GM18867 (cell line): Measurements from ENCODE around the gene RHEX.
"Not testable (repeated sequence)": the region's sequence is repeated elsewhere in the genome, so short reads cannot be mapped to it uniquely, and the experiment has no call there.

Experiments
- ATAC-seq: cut with Tn5 transposase; IDR thresholded peaks from one replicate; pipeline ENCODE4 v1.9.1; 2021; ENCODE audit warnings: mild to moderate bottlenecking, moderate library complexity; ENCODE audit not compliant: unreplicated experiment

RHEX gene

DNA sequence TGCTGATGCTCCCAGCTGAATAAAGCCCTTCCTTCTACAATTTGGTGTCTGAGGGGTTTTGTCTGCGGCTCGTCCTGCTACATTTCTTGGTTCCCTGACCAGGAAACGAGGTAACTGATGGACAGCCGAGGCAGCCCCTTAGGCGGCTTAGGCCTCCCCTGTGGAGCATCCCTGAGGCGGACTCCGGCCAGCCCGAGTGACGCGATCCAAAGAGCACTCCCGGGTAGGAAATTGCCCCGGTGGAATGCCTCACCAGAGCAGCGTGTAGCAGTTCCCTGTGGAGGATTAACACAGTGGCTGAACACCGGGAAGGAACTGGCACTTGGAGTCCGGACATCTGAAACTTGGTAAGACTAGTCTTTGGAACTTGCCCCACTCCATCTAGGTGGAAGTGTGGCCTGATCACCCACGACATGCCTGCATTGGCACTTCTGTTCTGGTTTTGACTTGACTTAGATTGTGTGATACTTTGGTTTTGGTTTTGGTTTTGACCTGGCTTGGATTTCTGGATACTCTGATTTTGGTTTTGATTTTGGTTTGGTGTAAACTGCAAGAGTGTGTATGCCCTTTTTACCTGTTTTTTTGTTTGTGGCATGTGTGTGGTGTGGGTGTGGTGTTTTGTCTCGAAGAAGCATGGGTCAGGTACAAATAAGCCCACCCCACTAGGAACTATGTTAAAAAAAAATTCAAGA, at the start of gene RHEX:
Gene RHEX (plus strand): TSS at position 255 of the 692 bp plus-strand sequence. CDS start 44,656 bp downstream, outside the sequence.
- not testable (repeated sequence) for ATAC-seq

DNA sequence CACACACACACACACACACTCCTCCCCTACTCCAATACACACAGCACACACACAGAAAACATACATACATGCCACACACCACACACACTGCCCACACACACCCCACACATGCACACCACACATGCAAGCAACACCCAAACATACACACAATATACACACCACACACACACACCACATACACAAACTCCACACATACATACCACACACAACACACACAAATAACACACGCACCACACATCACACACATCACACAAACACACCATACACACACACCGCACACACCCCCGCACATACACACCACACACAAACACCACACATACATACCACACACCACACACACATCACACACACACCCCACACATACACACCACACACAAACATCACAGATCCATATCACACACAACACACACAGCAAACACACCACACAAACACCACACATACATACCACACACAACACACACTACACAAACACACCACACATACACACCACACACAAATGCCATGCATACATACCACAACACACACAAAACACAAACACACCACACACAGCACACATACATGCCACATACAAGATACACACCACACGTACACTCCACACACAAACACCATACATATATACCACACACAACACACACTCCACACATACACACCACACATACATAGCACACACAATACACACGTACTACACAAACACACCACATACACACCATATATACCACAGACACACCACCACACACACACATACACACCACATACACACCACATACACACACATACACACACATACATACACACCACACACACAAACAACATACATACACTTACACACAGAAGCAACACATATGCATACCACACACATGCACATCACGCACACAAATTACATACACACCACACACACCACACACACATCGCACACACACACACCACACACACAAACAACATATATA, 48.8 kb upstream of the RHEX start:
- no peak for ATAC-seq

DNA sequence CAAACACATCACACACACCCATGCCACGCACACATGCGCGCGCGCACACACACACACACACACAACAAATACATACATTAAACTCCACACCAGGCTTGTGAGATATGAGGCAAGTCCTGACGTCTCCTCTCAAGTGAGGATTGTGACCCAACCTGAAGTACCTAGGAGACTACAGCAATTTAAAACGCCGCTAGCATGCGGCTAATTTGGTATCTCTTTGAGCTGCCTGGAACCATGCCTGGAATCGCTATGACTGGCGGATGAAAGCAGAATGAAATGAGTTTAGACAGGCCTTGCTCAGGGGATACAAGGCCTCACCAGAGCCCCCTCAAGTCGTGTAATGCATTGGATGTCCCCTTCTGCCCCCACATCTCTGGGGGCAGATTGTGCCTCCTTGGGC, 48.1 kb upstream of the RHEX start:
- no peak for ATAC-seq

GRCh38 chr1:206005234-206005633, 47.7 kb upstream of the RHEX start:
- no peak for ATAC-seq

DNA sequence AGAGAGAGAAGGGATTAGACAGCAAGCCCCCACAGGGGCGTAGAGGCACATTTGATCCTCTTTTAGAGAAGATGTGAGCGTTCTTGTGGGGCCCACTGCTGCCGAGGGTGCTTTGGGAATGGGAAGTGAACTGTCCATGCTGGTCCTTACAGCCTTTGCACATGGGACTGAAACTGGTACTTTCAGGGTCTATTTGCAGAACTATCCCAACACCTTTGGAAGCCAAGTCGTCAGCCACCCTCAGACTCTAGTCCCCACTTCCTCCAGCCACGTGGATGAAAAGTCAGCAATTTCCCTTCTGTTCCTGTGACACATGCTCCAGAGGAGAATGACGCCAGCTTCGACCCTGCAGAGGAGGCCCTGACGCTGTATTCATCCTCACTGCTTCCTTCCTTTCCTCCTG, 47.2 kb upstream of the RHEX start:
- ATAC-seq = no peak

DNA sequence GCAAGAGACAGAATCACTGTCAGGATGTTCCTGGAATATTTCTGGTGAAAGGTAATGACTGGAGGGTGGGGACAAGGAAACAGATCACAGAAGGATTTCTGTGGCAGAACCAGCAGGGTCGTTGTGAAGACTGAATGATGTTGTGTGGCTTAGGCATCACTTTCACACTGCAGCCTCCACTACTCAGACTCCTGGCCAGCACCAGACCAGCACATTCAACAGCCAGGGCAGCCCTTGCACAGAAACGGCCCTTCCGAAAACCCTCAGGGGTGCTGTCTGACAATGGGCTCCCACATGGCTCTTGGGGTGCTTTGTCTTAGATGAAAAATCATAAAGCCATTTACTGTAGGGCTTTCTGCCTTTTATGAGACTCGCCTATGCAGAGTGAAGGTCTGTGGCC, 46.0 kb upstream of the RHEX start:
- ATAC-seq = no peak

DNA sequence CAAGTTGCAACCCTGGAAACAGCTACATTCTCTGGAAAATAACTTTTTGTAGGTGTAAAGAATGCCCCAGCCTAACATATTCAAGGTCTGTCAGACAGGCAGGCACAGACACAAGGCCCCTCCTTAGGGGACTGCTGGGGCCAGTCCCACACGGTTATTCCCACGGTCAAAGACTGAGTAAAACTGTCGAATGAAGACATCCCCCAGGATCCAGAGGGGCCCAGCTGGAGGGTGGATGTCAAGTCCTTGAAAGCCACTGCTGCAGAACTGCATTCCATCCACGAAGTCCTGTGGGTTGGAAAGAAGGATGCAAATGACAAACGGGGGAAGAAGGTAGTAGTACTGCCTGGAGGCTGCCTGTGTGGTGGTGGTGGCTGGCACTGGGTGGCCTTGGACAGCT, 42.9 kb upstream of the RHEX start:
- ATAC-seq = no peak

DNA sequence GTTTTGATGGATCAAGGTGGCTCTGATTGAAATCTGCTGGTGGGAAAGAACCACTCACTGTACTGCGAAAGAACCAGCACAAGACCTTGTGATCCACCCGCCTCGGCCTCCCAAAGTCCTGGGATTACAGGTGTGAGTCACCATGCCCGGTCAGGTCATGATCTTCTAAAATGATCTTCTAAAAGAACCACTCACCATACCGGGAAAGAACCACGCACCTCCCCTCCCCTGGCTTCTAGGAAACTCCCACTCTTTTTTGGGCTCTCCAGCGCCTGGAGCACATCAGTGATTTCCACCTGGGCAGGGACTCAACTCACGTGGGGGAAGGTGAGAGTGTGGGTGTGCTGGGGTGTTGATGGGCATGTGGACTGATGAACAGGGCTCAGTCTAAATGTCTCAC, 41.9 kb upstream of the RHEX start:
- no peak for ATAC-seq

- ATAC-seq = peak; percentile 96
These were observed 40.7 kb upstream of the RHEX start for GRCh38 chr1:206012086-206012859.

DNA sequence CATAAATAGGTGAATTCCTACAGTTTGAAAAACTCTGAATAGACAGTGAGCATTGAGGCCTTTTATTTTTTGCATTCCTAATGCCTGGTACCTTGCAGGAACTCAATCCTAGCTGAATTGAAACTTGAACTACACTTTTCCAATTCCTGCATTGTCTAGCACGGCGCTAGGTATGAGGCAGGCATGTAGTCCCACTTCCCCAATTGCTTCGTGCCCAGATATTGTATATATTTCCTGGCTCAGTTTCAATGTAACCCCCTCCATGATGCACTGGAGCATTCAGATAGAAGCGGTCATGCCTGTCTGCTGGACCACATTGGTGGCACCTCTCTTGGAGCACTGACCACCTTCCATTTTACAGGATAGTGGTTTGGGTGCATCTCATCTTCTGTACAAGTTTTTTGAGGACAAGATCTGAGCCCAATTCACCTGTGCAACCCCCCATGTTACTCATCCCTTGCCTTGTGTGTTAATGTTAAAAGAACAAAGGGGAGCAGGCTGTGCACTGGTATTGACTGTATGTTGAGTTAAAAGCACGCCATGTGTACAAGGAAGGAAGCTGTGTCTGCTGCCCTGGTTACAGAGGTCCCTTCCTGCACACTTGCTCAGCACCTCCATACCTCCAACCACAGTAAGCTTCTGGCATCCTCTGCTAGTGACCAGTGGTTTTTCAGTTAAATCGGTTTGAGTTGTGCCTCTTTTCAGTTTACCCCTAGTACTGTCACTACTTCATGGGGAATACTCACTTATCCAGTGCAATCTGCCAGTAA, 39.8 kb upstream of the RHEX start:
- no peak for ATAC-seq

- ATAC-seq = no peak
These were observed 38.4 kb upstream of the RHEX start for GRCh38 chr1:206014601-206015000.

GRCh38 chr1:206015071-206015470, 37.9 kb upstream of the RHEX start:
- ATAC-seq = no peak

DNA sequence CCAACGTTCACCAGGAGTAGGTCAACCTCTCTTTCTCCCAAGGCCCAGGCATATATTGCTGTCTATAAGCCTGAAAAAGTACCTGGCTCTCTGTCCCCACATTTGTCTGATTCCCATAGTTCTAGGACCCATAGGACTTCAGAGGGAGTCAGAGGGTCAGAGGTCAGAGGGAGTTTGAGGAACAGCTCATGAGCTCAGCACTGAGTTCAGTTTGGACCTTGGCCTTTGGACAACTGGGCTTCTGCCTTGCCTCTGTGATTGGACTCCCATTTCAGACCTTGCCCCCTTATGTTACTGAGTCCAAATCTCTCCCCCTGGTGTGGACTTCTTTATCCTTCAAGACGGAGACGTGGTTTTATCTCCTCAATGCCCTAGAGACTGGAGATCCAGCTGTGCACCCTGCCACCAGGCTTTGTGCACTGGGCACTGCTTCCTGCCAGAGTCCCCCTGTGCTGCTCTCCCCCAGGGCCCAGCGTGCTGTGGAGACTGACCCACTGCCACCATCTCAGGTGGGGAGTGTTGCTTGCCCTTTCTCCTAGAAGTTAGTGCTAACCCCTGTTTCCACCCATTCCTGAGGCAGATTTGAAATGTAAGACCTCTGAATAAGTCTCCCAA, 32.5 kb upstream of the RHEX start:
- no peak for ATAC-seq

DNA sequence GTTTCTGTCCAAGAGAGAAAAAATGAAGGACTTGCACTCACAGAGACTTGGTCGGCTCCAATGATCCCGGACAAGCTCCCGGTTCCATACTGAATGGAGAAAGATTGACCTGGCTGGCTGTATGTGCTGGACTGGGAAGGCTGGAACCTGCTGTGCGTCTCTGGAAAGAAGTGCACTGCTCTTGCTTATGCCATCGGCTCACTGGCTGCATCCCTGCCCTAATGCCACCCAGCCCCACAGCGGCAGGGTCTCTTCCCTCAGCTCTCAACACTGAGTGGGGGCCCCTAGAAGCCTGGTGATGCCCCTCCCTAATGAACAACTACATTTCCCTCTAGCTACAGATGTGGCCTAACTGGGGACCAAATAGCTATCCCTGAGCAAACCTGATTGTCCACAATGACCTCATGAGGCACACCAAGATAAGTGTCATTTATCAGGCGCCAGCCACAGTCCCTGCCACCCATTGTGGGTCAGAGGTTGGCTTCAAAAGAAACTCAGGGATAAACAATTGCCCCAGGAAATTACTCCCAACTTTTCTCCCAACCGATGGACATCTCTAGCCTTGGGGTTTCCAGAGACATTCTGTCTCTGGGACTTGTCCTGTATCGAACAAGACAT, 31.9 kb upstream of the RHEX start:
- no peak for ATAC-seq

DNA sequence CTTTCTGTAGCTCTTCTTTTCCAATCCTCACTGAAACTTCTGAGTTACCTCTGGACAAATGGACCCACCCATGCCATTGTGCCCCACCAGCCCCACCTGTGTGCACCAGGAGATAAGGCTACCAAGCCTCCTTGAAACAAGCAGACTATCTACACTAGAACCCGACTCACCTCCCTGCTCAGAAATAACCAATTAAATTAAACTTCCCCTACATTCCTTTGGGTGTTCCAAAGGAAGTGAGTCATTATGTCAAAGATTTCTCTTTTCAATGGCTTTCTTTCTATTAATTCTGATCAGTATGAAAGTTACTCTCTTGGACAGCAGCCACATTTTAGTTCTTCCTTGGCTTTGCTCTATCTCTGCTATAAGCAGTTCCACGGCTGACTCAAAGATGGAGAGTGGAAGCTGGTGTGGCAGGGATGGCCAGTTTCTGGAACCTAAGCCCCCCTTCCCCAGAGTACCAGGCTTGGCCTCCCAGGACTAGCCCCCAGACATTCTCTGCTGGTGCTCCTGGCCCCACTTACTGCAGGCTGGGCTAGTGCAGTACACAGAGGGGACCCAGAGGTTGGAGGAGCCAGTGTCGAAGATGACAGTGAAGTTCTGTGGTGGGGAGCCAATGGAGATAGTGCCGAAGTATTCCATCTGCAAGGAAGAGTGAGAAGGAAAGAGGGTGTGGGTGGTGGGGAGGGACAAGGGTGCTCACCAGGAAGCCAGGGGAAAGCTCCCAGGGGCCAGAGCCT, 31.2 kb upstream of the RHEX start:
- ATAC-seq = no peak

- ATAC-seq = no peak
These were observed 30.2 kb upstream of the RHEX start for GRCh38 chr1:206022766-206023165.

- no peak for ATAC-seq
These were observed 29.3 kb upstream of the RHEX start, which contains the start of gene CTSE for GRCh38 chr1:206023695-206024094. Gene CTSE (minus strand): TSS chr1:206023895. CDS start chr1:206023791, 104 bp downstream.

DNA sequence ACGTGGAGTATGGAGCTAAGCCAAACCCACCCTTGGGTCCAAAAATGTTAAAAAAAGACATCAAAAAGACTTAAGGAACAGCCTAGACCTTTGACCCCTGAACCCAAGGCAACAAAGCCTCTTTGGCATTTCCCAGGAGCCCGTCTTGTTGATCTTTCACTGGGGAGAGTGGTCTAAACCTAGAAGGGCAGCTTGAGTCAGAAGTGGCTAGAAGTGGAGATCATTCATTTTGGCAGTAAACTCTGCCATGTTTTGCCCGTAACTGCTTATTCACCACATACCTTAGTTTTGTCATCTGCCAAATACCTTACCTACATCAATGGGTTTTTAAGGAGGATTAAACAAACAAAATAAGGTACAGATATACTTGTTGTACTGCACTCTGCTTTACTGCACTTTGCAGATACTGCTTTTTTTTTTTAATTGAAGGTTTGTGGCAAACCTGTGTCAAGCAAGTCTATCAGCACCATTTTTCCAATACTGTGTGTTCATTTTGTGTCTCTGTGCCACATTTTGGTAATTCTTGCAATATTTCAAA, 27.6 kb upstream of the RHEX start:
- no peak for ATAC-seq

- ATAC-seq = no peak
These were observed 23.5 kb upstream of the RHEX start for GRCh38 chr1:206029484-206029883.
